Loucy (cell line): ENCODE results near the gene PBX1.

ENCODE experiments used
- CTCF ChIP-seq: fragments of 200-600 bp; sonication (generic); conservative IDR thresholded peaks from 2 replicates; pipeline ENCODE4 v1.5.1; 2014; ENCODE audit warnings: mild to moderate bottlenecking, antibody characterized with exemption, low read length
- EZH2phosphoT487 ChIP-seq: fragments of 200-600 bp; IDR thresholded peaks from 2 replicates; pipeline ENCODE4 v1.6.1; 2018; ENCODE audit warnings: antibody characterized with exemption, mild to moderate bottlenecking, moderate library complexity, borderline replicate concordance

- no peak for TF ChIP-seq CTCF
- no peak for TF ChIP-seq EZH2phosphoT487
These were observed 111.8 kb downstream of the PBX1 start for GRCh38 chr1:164670786-164671185.
